ENCODE data around the gene RALB. TPM values are rescaled to one million over a fixed set of nuclear protein-coding genes. Genes with fewer than 3 reads are reported as not detected.

RALB gene
- total RNA-seq, 1 donor from 2014 or later: 45.8 TPM

DNA sequence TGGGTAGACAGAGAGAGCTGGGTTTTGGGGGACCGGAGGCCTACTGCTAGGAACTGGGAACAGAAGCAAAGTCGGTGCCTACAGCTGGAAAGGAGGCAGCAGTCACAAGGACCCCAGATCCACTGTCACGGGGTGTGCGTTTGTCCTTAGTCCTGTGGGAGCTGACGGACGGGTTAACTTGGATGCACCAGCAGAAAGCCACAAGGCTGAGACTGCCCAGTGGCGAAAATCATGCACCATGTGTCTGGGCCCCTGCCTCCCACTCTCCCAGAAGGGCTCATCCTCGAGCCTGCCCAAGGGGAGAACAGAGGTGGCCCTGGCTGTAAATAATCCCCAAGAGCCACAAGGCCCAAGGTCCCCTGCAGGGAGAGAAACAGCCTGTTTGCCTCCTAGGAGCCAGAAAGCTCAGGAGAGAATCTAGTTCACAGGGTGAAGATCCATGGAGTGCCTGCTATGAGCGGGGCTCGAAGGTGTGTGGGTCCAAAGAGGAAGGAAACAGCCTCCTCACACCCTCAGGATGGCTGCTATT lies 11.7 kb upstream of the RALB start:
- Histone ChIP-seq H3K27ac (replicated peaks) (peak overlapping the region; percentile 73), H3K4me1 (peaks cover 35% of the 10 kb centered on the region), H3K36me3 (no peaks in the 10 kb centered on the region), H3K9me3 (replicated peaks) (no peaks in the 10 kb centered on the region), H3K4me3 (peak overlapping the region; percentile 11), H3K27me3 (ENCODE audit: low read depth) (peaks cover 21% of the 10 kb centered on the region)
- intact Hi-C loops (cut with micrococcal nuclease): no loop called here
- DNase-seq: no peak
- TF ChIP-seq, protein P1, sequence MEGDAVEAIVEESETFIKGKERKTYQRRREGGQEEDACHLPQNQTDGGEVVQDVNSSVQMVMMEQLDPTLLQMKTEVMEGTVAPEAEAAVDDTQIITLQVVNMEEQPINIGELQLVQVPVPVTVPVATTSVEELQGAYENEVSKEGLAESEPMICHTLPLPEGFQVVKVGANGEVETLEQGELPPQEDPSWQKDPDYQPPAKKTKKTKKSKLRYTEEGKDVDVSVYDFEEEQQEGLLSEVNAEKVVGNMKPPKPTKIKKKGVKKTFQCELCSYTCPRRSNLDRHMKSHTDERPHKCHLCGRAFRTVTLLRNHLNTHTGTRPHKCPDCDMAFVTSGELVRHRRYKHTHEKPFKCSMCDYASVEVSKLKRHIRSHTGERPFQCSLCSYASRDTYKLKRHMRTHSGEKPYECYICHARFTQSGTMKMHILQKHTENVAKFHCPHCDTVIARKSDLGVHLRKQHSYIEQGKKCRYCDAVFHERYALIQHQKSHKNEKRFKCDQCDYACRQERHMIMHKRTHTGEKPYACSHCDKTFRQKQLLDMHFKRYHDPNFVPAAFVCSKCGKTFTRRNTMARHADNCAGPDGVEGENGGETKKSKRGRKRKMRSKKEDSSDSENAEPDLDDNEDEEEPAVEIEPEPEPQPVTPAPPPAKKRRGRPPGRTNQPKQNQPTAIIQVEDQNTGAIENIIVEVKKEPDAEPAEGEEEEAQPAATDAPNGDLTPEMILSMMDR (IDR thresholded peaks at IDR 0.05; ENCODE audit: borderline replicate concordance): no peak

DNA sequence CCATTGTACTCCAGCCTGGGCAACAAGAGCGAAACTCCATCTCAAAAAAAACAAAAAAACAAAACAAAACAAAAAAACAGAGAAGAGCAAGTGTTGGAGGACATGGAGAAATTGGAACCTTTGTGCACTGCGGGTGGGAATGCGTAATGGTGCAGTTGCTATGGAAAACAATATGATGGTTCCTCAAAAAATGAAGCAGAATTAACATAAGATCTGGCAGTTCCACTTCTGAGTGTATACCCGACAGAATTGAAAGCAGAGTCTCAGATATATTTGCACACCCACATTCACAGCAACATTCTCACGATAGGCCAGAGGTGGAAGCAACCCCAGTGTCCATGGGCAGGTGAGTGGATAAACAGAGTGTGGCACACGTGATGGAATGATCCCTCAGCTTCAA lies 11.0 kb upstream of the RALB start:
- Histone ChIP-seq H3K36me3 (no peaks in the 10 kb centered on the region), H3K27ac (replicated peaks) (peak overlapping the region; percentile 73), H3K4me3 (no peak overlapping the region), H3K27me3 (ENCODE audit: low read depth) (peaks cover 20% of the 10 kb centered on the region), H3K4me1 (peaks cover 35% of the 10 kb centered on the region), H3K9me3 (replicated peaks) (no peaks in the 10 kb centered on the region)
- no peak for DNase-seq
- intact Hi-C loops (cut with micrococcal nuclease): no loop called here
- TF ChIP-seq, protein P1 (IDR thresholded peaks at IDR 0.05; ENCODE audit: borderline replicate concordance): no peak

DNA sequence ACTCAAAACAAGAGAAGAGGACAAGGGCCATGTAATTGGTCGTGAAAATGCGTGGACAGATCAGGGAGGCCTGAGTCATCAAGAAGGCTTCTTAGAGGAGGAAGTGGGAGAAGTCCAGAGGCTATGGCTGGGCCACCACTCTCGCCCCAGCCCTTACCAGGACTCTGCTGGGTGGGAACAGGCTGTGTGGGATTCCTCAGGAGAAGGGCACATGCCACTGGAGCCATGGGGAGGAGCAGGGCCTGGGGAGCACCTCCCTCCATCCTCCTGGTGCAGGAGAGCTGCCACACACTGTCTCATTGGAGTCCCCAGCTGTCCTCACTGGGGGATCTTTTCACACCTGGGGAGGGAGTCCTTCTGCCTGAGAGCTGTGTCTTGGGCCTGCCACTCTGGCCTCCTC lies 9.4 kb upstream of the RALB start:
- Histone ChIP-seq H3K27ac (replicated peaks) (no peak overlapping the region), H3K9me3 (replicated peaks) (no peaks in the 10 kb centered on the region), H3K36me3 (no peaks in the 10 kb centered on the region), H3K27me3 (ENCODE audit: low read depth) (peaks cover 24% of the 10 kb centered on the region), H3K4me3 (no peak overlapping the region), H3K4me1 (peaks cover 42% of the 10 kb centered on the region)
- no peak for DNase-seq
- intact Hi-C loops (cut with micrococcal nuclease): no loop called here
- TF ChIP-seq, protein P1 (IDR thresholded peaks at IDR 0.05; ENCODE audit: borderline replicate concordance): no peak

DNA sequence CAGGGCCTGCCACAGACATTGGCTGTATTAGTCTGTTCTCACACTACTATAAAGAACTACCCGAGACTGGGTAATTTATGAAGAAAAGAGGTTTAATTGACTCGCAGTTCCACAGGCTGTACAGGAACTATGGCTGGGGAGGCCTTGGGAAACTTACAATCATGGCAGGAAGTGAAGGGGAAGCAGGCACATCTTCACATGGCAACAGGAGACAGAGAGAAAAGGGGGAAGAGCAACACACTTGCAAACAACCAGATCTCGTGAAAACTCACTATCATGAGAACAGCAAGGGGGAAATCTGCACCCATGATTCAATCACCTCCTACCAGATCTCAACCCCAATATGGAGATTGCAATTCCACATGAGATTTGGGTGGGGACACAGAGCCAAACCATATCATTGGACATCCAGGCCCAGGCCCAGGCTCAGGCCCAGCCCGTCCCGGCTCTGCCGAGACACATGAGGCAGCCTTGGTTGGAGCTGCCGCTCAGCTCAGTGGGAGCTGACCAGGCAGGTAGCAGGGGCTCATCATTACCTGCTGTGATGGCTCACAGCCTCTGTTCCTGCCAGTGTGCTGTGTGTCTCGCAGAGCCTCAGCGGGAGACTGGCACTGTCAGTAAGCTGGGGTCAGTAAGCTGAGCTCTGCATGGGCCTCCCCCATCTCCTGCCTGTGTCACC lies 8.6 kb upstream of the RALB start:
- intact Hi-C loops (cut with micrococcal nuclease): no loop called here
- no peaks in the 10 kb centered on the region for H3K9me3 ChIP-seq (replicated peaks)
- peaks cover 40% of the 10 kb centered on the region for H3K4me1 ChIP-seq
- H3K4me3 ChIP-seq: no peak overlapping the region
- TF ChIP-seq, protein P1 (IDR thresholded peaks at IDR 0.05; ENCODE audit: borderline replicate concordance): no peak
- DNase-seq: no peak
- H3K36me3 ChIP-seq: no peaks in the 10 kb centered on the region
- H3K27ac ChIP-seq (replicated peaks): no peak overlapping the region
- H3K27me3 ChIP-seq (ENCODE audit: low read depth): peaks cover 29% of the 10 kb centered on the region

DNA sequence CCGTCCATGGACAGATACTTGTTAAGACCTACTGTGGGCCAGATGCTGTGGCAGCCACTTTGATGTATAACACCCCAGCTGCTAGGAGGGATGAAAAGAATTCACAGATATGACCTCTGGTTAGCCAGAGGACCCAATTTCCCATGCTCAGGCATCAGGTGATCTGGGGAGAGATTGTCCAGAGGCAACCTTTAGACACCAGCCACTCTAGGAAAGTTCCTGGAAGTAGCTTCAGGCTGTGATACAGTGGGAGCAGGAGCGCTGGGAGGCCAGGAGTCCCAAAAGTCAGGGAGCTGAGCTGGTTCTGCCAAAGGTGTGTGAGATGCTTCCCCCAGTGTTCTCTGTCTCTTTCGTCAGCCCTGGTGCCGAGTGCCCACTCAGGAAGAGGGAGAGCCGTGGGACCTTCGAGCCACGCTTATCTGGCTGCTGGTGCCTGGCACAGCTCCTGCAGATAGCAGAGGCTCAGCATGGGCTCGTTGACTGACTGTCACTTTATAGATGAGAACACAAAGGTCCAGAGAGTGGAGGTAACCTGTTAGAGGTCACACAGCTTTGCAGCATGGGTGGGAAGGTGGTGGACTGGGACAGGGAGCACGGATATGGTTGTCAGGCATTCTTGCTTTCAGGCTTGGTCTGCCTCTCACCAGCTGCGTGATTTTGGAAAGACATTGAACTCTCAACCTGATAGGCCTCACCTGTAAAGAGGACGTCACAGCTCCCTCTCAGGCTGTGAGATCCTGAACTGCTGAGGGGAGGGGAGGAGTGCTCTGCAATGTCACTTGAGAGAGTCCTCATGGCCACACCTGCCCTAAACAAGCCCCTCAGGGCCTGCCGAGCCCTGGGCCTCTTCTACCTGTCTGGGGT lies 7.8 kb upstream of the RALB start:
- peaks cover 23% of the 10 kb centered on the region for H3K27me3 ChIP-seq (ENCODE audit: low read depth)
- H3K36me3 ChIP-seq: no peaks in the 10 kb centered on the region
- H3K4me3 ChIP-seq: no peak overlapping the region
- H3K27ac ChIP-seq (replicated peaks): no peak overlapping the region
- intact Hi-C loops (cut with micrococcal nuclease): no loop called here
- TF ChIP-seq, protein P1 (IDR thresholded peaks at IDR 0.05; ENCODE audit: borderline replicate concordance): no peak
- H3K4me1 ChIP-seq: peaks cover 34% of the 10 kb centered on the region
- DNase-seq: no peak
- no peaks in the 10 kb centered on the region for H3K9me3 ChIP-seq (replicated peaks)

Data from left ventricle myocardium inferior (tissue), 1 donor.